HG02938 (cell line): Measurements from ENCODE around the gene HORMAD2.
"Not testable (repeated sequence)": the region's sequence is repeated elsewhere in the genome, so short reads cannot be mapped to it uniquely, and the experiment has no call there.

Experiments
- ATAC-seq: cut with Tn5 transposase; IDR thresholded peaks from one replicate; pipeline ENCODE4 v1.9.1; 2021; ENCODE audit warnings: mild to moderate bottlenecking, moderate library complexity; ENCODE audit not compliant: unreplicated experiment

The HORMAD2 gene

DNA sequence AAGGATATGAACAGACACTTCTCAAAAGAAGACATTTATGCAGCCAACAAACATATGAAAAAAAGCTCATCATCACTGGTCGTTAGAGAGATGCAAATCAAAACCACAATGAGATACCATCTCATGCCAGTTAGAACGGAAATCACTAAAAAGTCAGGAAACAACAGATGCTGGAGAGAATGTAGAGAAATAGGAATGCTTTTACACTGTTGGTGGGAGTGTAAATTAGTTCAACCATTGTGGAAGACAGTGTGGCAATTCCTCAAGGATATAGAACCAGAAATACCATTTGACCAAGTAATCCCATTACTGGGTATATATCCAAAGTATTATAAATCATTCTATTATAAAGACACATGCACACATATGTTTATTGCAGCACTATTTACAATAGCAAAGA is 20.5 kb downstream of the HORMAD2 start:
- not testable (repeated sequence) for ATAC-seq

DNA sequence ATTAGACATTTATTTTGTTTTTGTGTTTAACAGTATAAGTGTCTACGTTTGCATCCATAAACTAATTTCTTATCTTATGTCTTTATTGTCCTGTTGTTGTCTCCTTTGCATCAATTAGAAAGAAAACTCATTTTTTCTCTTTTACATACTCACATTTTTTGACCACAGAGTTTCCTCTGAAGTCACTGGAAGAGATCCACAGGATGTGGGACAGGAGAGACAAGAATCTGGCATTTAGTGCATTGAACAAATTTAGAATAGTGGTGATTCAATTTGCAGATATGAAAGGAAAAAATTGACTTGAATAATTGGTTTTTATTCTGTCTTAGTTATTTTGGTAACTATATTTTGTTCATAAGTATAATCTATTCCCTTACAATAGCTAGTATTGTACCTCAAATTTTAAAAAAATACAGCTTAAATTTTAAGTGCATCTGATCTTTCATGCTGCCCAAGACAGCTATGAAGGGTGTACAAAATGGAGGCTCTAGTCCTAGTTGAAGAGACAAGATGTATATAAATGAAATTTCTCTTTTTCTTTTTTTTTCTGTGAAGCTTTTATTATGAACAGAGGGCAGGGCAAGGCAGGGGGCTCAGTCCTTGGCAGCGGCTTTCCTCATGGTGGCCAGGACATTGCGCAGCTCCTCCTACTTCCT is 24.4 kb downstream of the HORMAD2 start:
- ATAC-seq: no peak

DNA sequence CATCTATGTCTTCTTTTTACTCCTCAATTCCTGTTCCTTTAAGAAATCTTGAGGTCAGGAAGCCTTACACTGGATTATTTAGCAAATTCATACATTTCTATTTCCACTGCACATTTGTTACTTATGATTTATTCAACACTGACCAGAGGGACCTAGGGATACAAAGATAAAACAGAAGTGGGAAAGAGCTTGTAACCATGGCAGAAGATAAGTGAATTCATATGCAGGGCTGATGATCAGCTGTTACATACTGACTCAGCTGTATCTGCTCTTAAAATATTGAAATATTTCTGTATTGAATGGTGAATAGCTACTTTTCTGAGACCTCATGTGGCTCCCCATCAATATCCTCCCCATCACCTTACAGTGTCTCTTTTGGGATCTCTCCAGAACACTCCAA is 25.2 kb downstream of the HORMAD2 start:
- no peak for ATAC-seq

- no peak for ATAC-seq
Observed at GRCh38 chr22:30113494-30113893, 33.2 kb downstream of the HORMAD2 start.

DNA sequence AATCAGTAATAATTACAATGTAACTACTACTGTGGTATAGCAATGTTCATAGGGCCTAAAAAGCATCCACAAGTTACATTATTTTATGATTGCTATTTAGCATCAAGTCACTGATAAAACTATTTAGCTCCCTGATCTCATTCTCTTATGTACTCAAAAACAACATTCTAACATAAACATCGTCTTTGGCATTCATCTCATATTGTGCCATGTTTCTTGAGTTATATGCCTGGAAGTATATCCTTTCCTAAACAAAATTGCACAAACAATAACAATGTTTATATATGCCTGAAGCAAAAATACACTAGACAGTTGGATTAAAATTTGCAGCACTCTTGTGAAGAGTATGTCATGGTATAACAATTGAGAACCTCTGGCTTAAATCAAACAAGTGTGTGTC is 34.1 kb downstream of the HORMAD2 start:
- no peak for ATAC-seq

DNA sequence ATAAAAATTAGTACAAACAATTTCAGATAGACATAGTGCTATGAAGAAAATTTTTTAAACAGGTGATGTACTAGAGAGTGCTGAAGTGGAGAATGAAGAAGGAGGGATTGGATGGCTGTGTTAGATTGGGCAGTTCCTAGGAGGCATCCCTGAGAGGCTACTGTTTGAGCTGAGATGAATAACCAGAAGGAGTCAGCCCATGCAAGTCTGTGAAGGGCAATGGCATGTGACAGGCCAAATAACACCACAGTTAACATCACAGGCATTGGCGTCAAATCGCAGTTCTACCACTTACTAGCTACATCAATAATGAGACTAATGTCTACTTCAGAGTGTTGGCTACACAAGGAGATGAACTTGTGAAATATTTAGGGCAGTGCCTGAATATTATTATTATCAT is 35.4 kb downstream of the HORMAD2 start:
- no peak for ATAC-seq

DNA sequence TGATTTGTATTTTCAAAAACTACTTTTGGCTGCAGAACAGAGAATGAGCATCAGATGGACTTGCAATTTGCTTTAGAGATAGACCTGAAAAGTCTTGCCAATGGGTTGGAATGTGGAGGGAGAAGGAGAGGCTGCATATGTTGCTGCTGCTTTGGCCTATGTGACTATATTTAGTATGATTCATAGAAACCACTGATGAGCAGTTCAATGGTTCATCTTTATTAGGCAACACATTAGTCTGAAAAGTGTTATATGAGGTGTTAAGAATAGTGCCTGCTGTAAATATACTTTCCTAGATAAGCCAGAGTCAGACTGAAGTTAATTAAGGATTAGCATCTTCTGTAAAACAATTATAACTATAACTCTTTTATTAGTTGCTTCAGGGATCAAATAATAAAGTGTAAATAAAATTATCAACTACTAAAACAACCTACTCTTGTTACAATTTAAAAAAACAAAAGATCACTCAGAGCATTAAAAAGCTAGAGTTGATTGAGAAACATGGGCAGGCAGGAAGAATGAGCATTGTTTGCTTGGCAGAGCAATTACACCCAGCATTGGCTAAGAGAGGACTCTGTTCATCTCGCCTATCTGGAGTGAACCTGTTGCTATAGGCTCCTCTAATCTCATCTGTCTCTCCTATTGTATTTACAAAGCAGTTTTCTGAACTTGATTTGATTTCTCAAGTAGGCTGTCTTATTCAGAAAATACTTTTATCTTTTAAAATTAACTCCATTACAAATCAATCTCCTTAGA is 36.3 kb downstream of the HORMAD2 start:
- no peak for ATAC-seq

DNA sequence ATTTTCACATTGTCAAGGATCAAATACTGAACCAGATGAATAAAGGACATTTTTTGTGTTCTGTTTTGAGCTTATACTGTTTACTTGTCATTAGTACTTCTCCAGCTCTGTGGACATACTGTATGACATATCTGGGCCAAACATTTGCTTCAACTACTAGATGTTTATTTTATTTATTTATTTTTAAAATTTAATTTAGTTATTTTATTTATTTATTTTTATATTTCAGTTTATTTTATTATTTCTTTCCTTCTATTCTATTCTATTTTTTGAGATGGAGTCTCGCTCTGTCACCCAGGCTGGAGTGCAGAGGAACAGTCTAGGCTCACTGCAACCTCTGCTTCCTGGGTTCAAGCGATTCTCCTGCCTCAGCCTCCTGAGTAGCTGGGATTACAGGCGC is 37.0 kb downstream of the HORMAD2 start:
- ATAC-seq: no peak

DNA sequence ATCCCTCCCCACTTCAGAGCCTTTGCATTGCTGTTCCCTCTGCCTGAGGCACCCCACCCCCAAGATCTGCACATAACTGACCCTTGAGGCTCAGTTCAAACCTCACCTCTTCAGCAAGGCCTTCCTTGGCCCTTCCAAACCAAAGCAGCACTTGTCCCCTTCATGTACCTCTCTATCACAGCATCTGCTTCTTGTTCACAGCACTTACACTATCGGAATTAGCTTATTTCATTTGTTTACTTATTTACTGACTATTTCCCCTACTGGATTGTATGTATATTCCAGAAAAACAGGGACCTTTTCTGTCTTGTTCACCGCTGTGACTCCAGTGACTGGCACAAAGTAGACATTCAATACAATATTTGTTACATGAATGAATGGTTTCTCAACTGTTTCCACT is 38.0 kb downstream of the HORMAD2 start:
- ATAC-seq: no peak

DNA sequence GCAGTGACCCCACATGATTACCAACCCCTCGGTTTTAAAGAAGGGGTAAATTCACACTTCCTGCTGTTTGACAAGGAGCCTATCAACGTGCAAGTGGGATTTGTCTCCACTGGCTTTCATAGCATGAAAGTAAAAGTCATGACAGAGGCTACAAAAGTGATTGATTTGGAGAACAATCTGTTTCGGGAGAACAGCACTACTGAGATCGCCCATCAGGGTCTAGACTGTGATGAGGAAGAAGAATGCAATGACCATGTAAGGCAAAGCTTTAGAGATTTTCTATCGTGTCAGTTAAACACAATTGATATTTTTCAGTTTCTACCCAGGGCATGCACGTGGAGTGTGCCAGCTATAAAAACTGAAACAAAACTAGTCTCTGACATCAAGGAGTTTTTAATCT is 41.7 kb downstream of the HORMAD2 start:
- no peak for ATAC-seq

GRCh38 chr22:30123463-30123862 is 43.2 kb downstream of the HORMAD2 start:
- no peak for ATAC-seq

DNA sequence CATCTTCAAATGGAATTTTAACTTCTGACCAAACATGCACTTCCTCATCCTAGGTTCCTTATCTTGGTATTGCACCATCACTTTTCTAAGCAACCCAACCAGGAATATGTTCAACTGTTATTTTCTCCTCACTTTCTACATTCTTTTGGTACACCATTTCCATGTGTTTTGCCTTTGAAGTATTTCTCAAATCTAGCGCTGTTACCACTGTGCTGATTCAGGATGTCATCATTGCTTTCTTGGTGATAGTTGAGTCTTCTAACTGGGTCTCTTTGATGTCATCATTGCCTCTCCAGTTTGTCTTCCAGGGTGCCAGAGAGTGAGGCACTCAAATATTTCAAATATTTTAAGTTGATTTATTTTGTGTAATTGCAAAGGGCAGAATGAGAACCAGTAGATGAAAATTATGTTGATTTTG is 47.5 kb downstream of the HORMAD2 start:
- no peak for ATAC-seq

GRCh38 chr22:30128511-30128910 is 48.2 kb downstream of the HORMAD2 start:
- ATAC-seq: no peak

- ATAC-seq: no peak
Observed at GRCh38 chr22:30129636-30130035, 49.4 kb downstream of the HORMAD2 start.

DNA sequence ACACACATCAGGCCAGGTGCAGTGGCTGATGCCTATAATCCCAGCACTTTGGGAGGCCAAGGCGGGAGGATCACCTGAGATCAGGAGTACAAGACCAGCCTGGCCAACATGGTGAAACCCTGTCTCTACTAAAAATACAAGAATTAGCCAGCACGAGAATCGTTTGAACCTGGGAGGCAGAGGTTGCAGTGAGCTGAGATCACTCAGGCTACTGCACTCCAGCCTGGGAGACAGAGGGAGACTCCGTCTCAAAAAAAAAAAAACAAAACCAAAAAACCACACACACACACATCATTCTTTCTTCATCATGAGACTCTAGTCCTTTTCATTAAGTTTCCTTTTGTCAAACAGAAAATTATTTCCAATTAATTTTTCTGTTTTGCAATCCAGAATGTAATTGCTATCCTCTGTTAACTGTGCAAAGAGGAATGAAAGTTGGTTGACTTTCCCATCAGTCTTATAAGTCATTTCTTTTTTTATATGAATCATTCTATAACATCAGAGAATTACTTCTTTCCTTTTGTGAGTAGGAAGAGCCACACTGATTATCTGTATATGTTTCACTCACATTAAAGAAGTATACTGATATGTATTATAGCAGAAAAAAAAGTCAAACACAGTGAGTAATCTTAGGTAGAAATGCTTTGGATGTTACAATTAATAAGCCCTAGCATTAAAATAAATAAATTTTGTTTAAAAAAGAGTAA is 52.2 kb downstream of the HORMAD2 start:
- ATAC-seq: no peak

DNA sequence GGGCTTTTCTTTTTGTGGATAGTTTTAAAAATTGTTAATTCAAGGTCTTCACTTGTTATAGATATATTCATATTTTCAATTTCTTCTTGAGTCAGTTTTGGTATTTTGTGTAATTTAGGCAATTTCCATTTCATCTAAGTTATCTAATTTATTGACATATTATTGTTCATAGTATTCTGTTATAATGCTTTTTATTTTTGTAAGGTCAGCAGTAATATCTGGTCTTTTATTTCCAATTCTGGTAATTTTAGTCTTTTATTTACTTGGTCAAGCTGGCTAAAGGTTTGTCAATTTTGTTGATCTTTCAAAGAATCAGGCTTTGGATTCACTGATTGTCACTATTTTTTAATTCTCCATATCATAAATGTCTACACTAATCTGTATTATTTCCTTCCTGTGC is 60.1 kb downstream of the HORMAD2 start:
- ATAC-seq: no peak

DNA sequence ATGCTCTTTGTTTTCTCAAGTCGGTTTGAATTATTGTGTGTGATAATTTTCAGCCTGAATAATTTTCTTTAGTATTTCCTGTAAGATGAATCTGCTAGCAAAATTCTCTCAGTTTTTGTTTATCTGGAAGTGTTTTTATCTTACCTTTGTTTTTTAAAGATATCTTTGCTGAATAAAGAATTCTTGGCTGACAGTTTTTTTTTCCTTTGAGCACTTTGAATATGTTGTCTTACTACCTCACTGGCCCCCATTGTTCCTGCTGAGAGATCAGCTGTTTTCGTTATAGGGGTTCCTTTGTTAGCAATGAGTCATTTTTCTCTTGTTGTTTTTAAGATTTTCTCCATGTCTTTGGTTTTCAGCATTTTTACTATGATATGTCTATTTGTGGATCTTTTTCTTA is 63.0 kb downstream of the HORMAD2 start:
- no peak for ATAC-seq

DNA sequence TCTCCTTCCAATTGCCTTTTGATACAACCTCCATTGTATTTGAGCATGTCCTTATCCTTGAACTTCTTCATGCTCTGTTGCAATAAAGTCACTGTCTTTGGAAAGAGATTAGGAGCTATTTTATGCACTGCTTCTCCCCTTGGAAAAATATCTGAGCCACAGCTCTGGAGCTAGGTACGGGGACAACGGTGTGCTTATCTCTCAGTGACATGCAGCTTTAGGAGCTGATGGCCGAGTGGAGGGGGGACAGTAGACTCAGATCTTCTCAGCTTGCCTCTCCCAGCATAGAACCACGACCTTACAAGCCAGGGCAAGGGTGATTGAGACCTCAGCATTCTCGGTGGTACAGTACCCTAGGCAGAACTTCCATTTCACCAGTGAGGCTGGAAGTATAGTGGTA is 64.1 kb downstream of the HORMAD2 start:
- no peak for ATAC-seq

DNA sequence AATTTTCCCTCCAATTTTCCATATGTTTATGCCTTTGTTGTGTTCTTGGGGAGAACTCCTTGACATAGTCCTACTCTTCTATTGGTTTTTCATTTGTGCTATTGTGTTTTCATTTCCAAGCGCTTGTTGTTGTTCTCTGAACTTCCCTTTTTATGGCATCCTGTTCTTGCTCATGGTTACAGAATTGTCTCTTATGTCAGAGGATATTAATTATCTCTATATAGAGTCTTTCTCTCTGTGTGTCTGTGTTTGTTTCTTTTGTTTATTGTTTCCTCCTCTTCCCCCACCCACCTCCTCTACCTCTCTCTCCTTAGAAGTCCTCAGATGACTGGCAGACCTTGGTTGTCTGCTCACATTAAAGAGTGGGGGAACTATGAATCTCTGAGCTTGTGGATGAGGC is 69.9 kb downstream of the HORMAD2 start:
- ATAC-seq: no peak

GRCh38 chr22:30158277-30158676 is 78.0 kb downstream of the HORMAD2 start:
- ATAC-seq: no peak

DNA sequence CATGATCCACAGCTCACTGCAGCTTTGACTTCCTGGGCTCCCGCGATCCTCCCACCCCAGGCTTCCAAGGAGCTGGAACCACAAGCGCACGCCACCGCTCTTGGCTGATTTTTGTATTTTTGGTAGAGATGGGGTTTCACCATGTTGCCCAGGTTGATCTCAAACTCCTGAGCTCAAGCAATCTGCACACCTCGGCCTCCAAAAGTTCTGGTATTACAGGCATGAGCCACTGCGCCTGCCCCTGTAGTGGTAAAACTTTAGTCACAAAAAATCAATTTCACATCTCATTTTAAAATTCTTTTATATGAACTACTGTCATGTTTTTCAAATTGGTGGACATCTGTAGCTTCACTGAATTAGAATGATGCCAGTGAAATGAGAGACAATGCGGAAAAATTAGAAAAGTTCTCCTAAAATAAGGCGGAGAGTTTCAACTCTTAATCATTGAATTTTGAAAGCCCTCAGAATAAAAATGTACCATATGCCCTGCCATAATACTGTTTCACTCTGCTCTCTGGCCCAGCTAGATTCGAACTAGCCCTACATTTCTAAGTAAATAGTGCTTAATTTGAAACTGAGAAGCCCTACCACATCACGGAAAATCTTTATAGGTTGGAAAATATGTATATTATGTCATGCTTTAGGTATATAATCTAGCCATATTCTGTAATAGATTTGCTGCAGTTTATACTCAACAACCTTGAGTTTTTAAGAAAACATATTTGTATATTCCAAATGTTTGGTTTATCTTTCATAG is 78.7 kb downstream of the HORMAD2 start:
- no peak for ATAC-seq
